Measurements from ENCODE around the gene TPRA1.

DNA sequence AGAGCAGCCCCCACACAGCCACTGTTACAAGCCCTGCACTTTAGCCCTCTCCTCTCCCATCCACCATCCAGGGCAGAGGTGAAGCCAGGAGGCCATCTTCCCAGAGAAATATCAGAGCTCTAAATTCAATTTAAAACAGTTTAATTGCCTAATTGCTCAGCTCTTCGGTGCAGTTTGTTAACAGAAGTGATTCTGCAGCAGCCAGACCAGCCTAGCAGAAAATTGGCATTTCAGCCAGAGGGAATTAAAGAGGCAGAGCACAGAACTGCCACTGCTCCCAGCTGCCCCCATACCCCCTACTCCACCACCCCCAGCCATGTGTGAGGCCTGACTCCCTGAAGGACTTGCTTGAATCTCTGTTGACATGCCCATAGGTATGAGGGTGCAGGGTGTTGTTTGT is 38.5 kb downstream of the TPRA1 start:
- TF ChIP-seq, protein P1, sequence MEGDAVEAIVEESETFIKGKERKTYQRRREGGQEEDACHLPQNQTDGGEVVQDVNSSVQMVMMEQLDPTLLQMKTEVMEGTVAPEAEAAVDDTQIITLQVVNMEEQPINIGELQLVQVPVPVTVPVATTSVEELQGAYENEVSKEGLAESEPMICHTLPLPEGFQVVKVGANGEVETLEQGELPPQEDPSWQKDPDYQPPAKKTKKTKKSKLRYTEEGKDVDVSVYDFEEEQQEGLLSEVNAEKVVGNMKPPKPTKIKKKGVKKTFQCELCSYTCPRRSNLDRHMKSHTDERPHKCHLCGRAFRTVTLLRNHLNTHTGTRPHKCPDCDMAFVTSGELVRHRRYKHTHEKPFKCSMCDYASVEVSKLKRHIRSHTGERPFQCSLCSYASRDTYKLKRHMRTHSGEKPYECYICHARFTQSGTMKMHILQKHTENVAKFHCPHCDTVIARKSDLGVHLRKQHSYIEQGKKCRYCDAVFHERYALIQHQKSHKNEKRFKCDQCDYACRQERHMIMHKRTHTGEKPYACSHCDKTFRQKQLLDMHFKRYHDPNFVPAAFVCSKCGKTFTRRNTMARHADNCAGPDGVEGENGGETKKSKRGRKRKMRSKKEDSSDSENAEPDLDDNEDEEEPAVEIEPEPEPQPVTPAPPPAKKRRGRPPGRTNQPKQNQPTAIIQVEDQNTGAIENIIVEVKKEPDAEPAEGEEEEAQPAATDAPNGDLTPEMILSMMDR (IDR thresholded peaks at IDR 0.05), result no peak
- no peak for TF ChIP-seq POLR2A (IDR thresholded peaks at IDR 0.05)

Measured in testis (tissue), 2 donors.